ENCODE data around the gene PSMB9. TPM values are rescaled to one million over a fixed set of nuclear protein-coding genes. Genes with fewer than 3 reads are reported as not detected.
A peak's percentile ranks its signal among the peaks of the same experiment; 100 is the strongest.

PSMB9 gene
- total and polyA plus RNA-seq, 2 donors (not counting 1 experiment from before 2014, with no cell fraction given), result 64.4 to 75.0 TPM

DNA sequence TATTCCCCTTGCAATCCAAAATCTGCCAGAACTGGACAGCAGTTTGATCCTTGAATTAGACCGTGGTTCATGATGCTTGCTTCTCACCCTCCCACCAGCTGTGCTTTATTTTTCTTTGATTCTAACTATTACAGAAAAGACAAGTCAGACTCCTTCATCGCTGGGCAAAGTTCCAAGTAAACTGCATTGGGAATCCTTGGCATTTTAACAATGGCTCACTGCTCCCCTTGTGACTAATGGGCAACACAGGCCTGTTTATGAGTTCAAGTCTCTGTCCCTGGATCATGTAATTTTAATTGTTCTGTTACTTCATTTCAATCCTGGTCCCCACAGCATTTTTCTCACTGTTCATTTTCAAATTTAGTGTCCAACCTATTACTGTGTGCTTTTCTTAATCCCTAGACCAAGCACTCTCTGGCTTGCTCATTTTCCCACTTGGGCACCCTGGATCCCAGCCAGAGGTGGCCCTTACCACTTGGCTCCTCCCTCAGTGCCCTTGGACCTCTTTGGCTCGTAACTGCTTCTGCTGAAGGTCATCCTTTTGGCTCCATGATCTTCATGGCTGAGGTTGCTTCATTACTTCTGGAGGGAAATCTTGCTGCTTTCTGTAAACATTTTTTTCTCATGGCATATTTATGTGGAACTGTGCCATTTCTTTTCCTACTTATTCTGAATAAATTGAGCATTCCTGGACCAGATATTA is 32.8 kb downstream of the PSMB9 start:
- H2AFZ ChIP-seq (ENCODE audit: low read length), result no peak overlapping the region

DNA sequence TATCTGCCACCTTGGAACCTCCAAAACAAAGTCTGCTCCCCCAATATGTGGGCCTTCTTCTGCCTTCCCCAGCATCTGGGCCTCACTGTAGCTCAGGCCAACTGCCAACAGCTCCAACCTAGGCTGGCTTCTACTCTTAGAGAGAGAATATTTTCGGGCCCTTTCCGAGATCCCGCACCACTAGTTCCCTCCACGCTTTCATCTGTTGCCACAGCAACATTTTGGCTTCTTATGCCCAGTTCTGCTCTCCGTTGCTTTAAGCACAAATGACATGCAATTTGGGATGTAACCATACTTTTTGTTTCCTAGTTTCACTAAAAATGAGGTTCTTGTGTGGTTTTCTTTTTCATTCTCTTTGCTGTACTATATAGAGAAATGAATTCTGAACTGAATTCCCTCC is 33.6 kb downstream of the PSMB9 start:
- H2AFZ ChIP-seq (ENCODE audit: low read length), result no peak overlapping the region

More for the DNA sequence above, 32.8 kb downstream of the PSMB9 start:
- Histone ChIP-seq H3K4me3 (replicated peaks in 1 of 4; ENCODE audit: control extremely low read depth in 1 of 4, insufficient read depth in 1 of 4, low read depth in 3 of 4, low read length in 4 of 4) (no peak overlapping the region), H3K27ac (ENCODE audit: insufficient read depth, low read length) (no peak overlapping the region), H3K9ac (ENCODE audit: insufficient read depth, low read length) (no peak overlapping the region), H3K4me1 (ENCODE audit: control insufficient read depth, extremely low read depth, insufficient read depth, low read length) (peaks cover 15% of the 10 kb centered on the region), H3K9me3 (ENCODE audit: control insufficient read depth, insufficient read depth, low read depth, low read length) (no peaks in the 10 kb centered on the region), H3K79me2 (ENCODE audit: control insufficient read depth, insufficient read depth, low read length) (no peaks in the 10 kb centered on the region), H3K27me3 (ENCODE audit: control insufficient read depth, insufficient read depth, low read length) (no peaks in the 10 kb centered on the region), H4K20me1 (ENCODE audit: control insufficient read depth, extremely low read depth, insufficient read depth, low read length) (no peaks in the 10 kb centered on the region), H3K36me3 (ENCODE audit: control insufficient read depth, insufficient read depth, low read length) (no peaks in the 10 kb centered on the region), H3K4me2 (ENCODE audit: extremely low read depth, insufficient read depth, low read length) (no peak overlapping the region)
- peak; percentile 65 to 68 for DNase-seq (ENCODE audit: low read depth in 2 of 2)
- TF ChIP-seq, protein P1, sequence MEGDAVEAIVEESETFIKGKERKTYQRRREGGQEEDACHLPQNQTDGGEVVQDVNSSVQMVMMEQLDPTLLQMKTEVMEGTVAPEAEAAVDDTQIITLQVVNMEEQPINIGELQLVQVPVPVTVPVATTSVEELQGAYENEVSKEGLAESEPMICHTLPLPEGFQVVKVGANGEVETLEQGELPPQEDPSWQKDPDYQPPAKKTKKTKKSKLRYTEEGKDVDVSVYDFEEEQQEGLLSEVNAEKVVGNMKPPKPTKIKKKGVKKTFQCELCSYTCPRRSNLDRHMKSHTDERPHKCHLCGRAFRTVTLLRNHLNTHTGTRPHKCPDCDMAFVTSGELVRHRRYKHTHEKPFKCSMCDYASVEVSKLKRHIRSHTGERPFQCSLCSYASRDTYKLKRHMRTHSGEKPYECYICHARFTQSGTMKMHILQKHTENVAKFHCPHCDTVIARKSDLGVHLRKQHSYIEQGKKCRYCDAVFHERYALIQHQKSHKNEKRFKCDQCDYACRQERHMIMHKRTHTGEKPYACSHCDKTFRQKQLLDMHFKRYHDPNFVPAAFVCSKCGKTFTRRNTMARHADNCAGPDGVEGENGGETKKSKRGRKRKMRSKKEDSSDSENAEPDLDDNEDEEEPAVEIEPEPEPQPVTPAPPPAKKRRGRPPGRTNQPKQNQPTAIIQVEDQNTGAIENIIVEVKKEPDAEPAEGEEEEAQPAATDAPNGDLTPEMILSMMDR (conservative IDR thresholded peaks at IDR 0.05 in 1 of 2, IDR thresholded peaks at IDR 0.05 in 1 of 2; ENCODE audit: low read depth in 1 of 2, low read length in 2 of 2), result no peak
- no peak for TF ChIP-seq EZH2 (IDR thresholded peaks at IDR 0.05; ENCODE audit: low read length, missing control alignments)

DNA sequence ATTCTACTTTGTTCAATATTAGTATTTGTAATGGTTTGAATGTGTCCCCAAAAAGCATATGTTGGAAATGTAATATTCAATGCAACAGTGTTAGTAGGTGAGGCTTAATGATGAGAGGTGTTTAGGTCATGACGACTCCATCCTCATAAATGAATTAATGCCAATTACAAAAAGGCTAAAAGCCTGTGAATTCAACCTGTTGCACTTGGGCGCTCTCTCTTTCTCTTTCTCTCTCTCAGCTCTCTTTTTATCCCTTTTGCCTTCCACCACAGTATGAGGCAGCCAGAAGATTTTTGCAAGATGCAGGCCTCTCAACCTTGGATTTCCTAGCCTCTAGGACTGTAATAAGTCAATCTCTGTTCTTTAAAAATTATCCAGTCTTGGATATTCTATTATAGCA is 34.6 kb downstream of the PSMB9 start:
- no peaks in the 10 kb centered on the region for H3K9me3 ChIP-seq (ENCODE audit: control insufficient read depth, insufficient read depth, low read depth, low read length)
- H3K27ac ChIP-seq (ENCODE audit: insufficient read depth, low read length), result no peak overlapping the region
- H3K79me2 ChIP-seq (ENCODE audit: control insufficient read depth, insufficient read depth, low read length), result no peaks in the 10 kb centered on the region
- no peak overlapping the region for H3K4me3 ChIP-seq (replicated peaks in 1 of 4; ENCODE audit: control extremely low read depth in 1 of 4, insufficient read depth in 1 of 4, low read depth in 3 of 4, low read length in 4 of 4)
- no peaks in the 10 kb centered on the region for H4K20me1 ChIP-seq (ENCODE audit: control insufficient read depth, extremely low read depth, insufficient read depth, low read length)
- no peak overlapping the region for H2AFZ ChIP-seq (ENCODE audit: low read length)
- H3K27me3 ChIP-seq (ENCODE audit: control insufficient read depth, insufficient read depth, low read length), result no peaks in the 10 kb centered on the region
- no peak overlapping the region for H3K4me2 ChIP-seq (ENCODE audit: extremely low read depth, insufficient read depth, low read length)
- H3K36me3 ChIP-seq (ENCODE audit: control insufficient read depth, insufficient read depth, low read length), result no peaks in the 10 kb centered on the region
- TF ChIP-seq, protein P1 (conservative IDR thresholded peaks at IDR 0.05 in 1 of 2, IDR thresholded peaks at IDR 0.05 in 1 of 2; ENCODE audit: low read depth in 1 of 2, low read length in 2 of 2), result no peak
- DNase-seq (ENCODE audit: low read depth in 2 of 2), result no peak
- H3K9ac ChIP-seq (ENCODE audit: insufficient read depth, low read length), result no peak overlapping the region
- H3K4me1 ChIP-seq (ENCODE audit: control insufficient read depth, extremely low read depth, insufficient read depth, low read length), result peaks cover 11% of the 10 kb centered on the region

More for the DNA sequence above, 33.6 kb downstream of the PSMB9 start:
- no peak overlapping the region for H3K4me3 ChIP-seq (replicated peaks in 1 of 4; ENCODE audit: control extremely low read depth in 1 of 4, insufficient read depth in 1 of 4, low read depth in 3 of 4, low read length in 4 of 4)
- no peaks in the 10 kb centered on the region for H3K79me2 ChIP-seq (ENCODE audit: control insufficient read depth, insufficient read depth, low read length)
- TF ChIP-seq EZH2 (IDR thresholded peaks at IDR 0.05; ENCODE audit: low read length, missing control alignments), result no peak
- TF ChIP-seq, protein P1 (conservative IDR thresholded peaks at IDR 0.05 in 1 of 2, IDR thresholded peaks at IDR 0.05 in 1 of 2; ENCODE audit: low read depth in 1 of 2, low read length in 2 of 2), result no peak
- H3K4me2 ChIP-seq (ENCODE audit: extremely low read depth, insufficient read depth, low read length), result no peak overlapping the region
- DNase-seq (ENCODE audit: low read depth in 2 of 2), result no peak
- H3K9ac ChIP-seq (ENCODE audit: insufficient read depth, low read length), result no peak overlapping the region
- peaks cover 15% of the 10 kb centered on the region for H3K4me1 ChIP-seq (ENCODE audit: control insufficient read depth, extremely low read depth, insufficient read depth, low read length)
- H3K36me3 ChIP-seq (ENCODE audit: control insufficient read depth, insufficient read depth, low read length), result no peaks in the 10 kb centered on the region
- H3K27ac ChIP-seq (ENCODE audit: insufficient read depth, low read length), result no peak overlapping the region
- H3K9me3 ChIP-seq (ENCODE audit: control insufficient read depth, insufficient read depth, low read depth, low read length), result no peaks in the 10 kb centered on the region
- no peaks in the 10 kb centered on the region for H3K27me3 ChIP-seq (ENCODE audit: control insufficient read depth, insufficient read depth, low read length)
- no peaks in the 10 kb centered on the region for H4K20me1 ChIP-seq (ENCODE audit: control insufficient read depth, extremely low read depth, insufficient read depth, low read length)

Measured in fibroblast of lung (primary cell).